Fibroblast of villous mesenchyme (primary cell): ENCODE measurements around the gene RBBP8NL. TPM values are rescaled to one million over a fixed set of nuclear protein-coding genes. Genes with fewer than 3 reads are reported as not detected.

ENCODE experiments used
- DNase-seq: peaks from one replicate; pipeline ENCODE4 v3.0.0-alpha.2; 2010; ENCODE audit warnings: low read depth
- H3K4me3 ChIP-seq: 2 replicates; pipeline ENCODE4 v1.5.1; 2011; ENCODE audit warnings: low read depth, mild to moderate bottlenecking, low read length
- CTCF ChIP-seq: IDR thresholded peaks from 2 replicates; pipeline ENCODE4 v1.5.1; 2012; ENCODE audit warnings: low read depth, mild to moderate bottlenecking, low read length; ENCODE audit not compliant: insufficient read depth
- total RNA-seq: library from RNA; depleted of rRNA; stranded (reverse); fragments of >200 nt; gene quantifications from 2 replicates; pipeline ENCODE4 v1.2.3, GENCODE V29; 2012

RBBP8NL gene
- total RNA-seq, 1 donor: not detected

GRCh38 chr20:62396367-62397239 is 30.7 kb downstream of the RBBP8NL start:
- no peak for TF ChIP-seq CTCF
- DNase-seq: no peak
- H3K4me3 ChIP-seq: no peak overlapping the region

GRCh38 chr20:62395311-62396242 is 31.8 kb downstream of the RBBP8NL start:
- no peak for DNase-seq
- TF ChIP-seq CTCF: no peak
- no peak overlapping the region for H3K4me3 ChIP-seq

GRCh38 chr20:62394248-62395245 is 32.8 kb downstream of the RBBP8NL start:
- no peak overlapping the region for H3K4me3 ChIP-seq
- DNase-seq: no peak
- TF ChIP-seq CTCF: no peak

GRCh38 chr20:62393830-62394229 is 33.5 kb downstream of the RBBP8NL start:
- no peak for TF ChIP-seq CTCF
- DNase-seq: no peak
- no peak overlapping the region for H3K4me3 ChIP-seq

GRCh38 chr20:62393335-62393665 is 34.0 kb downstream of the RBBP8NL start:
- no peak for DNase-seq
- no peak overlapping the region for H3K4me3 ChIP-seq
- TF ChIP-seq CTCF: no peak
